ENCODE results near the gene CLSTN1. TPM values are rescaled to one million over a fixed set of nuclear protein-coding genes. Genes with fewer than 3 reads are reported as not detected.

Gene CLSTN1
- total RNA-seq, 1 donor from 2014 or later, result 75.4 TPM

DNA sequence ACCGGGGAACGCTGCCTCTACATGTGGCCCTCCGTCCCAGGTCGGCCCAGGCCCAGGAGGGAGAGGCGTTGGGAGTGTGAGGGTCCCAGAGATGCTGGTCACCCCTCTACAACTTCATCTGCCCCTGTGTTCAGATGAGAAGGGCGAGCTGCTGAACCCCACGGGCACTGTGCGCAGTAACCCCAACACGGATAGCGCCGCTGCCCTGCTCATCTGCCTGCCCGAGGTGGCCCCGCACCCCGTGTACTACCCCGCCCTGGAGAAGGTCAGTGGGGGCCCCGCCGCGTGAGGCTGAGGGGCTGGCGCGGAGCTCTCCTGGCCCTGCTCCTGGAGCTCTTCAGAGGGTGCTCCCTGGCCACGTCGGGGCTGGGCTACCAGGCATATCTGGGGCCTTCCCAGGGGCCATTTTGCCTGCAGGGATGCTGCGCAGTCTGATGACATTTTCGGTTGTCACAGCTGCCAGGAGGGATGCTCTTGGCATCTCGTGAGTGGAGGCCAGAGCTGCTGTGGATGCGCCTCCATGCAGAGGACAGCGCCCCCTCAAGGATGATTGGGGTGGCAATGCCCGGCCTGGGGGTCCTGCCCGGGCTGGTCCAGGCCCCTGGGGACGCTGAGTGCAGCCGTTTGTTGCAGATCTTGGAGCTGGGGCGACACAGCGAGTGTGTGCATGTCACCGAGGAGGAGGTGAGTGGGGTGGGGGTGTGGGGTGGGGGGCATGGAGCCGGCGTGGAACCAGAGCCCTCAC, 103.6 kb downstream of the CLSTN1 start:
- Histone ChIP-seq H3K4me1 (no peaks in the 10 kb centered on the region), H3K9me3 (ENCODE audit: low read depth) (no peaks in the 10 kb centered on the region), H4K20me1 (ENCODE audit: low read depth) (no peaks in the 10 kb centered on the region), H2AFZ (replicated peaks) (no peak overlapping the region), H3K27me3 (no peaks in the 10 kb centered on the region), H3K4me3 (no peak overlapping the region), H3K27ac (no peak overlapping the region), H3F3A (ENCODE audit: low read depth) (no peaks in the 10 kb centered on the region), H3K36me3 (no peaks in the 10 kb centered on the region), H3K9ac (no peak overlapping the region), H3K79me2 (ENCODE audit: low read depth) (no peaks in the 10 kb centered on the region), H3K4me2 (no peak overlapping the region)
- Mint-ChIP-seq H3K36me3 (peaks cover 2% of the 10 kb centered on the region), H3K4me1 (peaks cover 8% of the 10 kb centered on the region), H3K9me3 (peaks cover 5% of the 10 kb centered on the region), H3K27ac (no peak overlapping the region), H3K27me3 (ENCODE audit: insufficient read depth, low read depth) (peaks cover 2% of the 10 kb centered on the region), H3K4me3 (no peak overlapping the region)
- DNase-seq (ENCODE audit: low spot score), result peak; percentile 31
- no peak for TF ChIP-seq EZH2phosphoT487 (IDR thresholded peaks at IDR 0.05)
- TF ChIP-seq CTCF (IDR thresholded peaks at IDR 0.05), result peak; percentile 32
- TF ChIP-seq EZH2 (IDR thresholded peaks at IDR 0.05), result no peak

- no peaks in the 10 kb centered on the region for H3K9me3 Mint-ChIP-seq
- H3K4me3 ChIP-seq, result no peak overlapping the region
- H3K36me3 ChIP-seq, result no peaks in the 10 kb centered on the region
- H4K20me1 ChIP-seq (ENCODE audit: low read depth), result no peaks in the 10 kb centered on the region
- H3F3A ChIP-seq (ENCODE audit: low read depth), result peaks cover 6% of the 10 kb centered on the region
- no peak overlapping the region for H3K4me2 ChIP-seq
- DNase-seq (ENCODE audit: low spot score), result no peak
- no peak for TF ChIP-seq EZH2phosphoT487 (IDR thresholded peaks at IDR 0.05)
- TF ChIP-seq CTCF (IDR thresholded peaks at IDR 0.05), result no peak
- no peak for TF ChIP-seq EZH2 (IDR thresholded peaks at IDR 0.05)
- H3K27me3 Mint-ChIP-seq (ENCODE audit: insufficient read depth, low read depth), result peaks cover 2% of the 10 kb centered on the region
- no peaks in the 10 kb centered on the region for H3K79me2 ChIP-seq (ENCODE audit: low read depth)
- no peak overlapping the region for H3K4me3 Mint-ChIP-seq
- H3K9me3 ChIP-seq (ENCODE audit: low read depth), result no peaks in the 10 kb centered on the region
- H3K36me3 Mint-ChIP-seq, result no peaks in the 10 kb centered on the region
- H2AFZ ChIP-seq (replicated peaks), result no peak overlapping the region
- no peak overlapping the region for H3K27ac Mint-ChIP-seq
- no peak overlapping the region for H3K9ac ChIP-seq
- H3K27ac ChIP-seq, result no peak overlapping the region
- no peaks in the 10 kb centered on the region for H3K27me3 ChIP-seq
- H3K4me1 ChIP-seq, result no peaks in the 10 kb centered on the region
- peaks cover 8% of the 10 kb centered on the region for H3K4me1 Mint-ChIP-seq
Observed at GRCh38 chr1:9718006-9718680, 105.6 kb downstream of the CLSTN1 start.

DNA sequence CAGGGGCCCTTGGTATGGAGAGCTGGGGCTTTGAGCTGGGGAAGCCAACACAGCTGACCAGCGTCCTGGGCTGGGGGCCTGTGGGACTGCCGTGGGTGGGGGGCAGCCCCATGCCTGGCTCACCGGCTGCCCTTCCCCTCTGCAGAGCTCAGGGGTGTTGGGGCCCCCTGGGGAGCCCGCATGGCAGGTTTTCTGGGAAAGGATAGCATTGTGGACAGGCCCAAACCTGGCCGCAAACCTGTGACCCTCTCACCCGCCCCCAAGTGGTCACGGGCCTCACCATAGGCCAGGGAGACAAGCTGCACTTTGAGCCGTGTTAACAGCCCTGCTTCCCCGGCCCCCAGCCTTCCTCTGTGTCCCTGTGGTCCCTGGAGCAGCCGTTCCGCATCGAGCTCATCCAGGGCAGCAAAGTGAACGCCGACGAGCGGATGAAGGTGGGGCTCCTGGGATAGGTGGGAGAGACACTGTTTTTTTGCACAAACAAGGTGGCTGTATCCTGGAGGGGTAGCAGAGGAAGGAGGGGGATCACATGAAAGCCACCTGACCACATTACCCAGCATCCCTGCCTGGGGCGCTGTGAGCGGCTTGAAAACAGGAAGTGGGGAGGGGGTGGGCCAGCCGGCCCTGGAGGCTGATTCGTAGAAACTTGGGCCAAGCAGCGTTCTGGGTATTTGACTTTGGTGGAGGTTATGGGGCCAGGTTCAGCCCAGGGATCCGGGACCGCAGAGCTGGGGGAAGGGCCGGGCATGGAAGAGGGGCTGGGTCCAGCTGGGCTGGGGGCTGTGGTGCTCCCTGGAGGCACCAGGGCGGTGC, 106.4 kb downstream of the CLSTN1 start:
- H3K27ac Mint-ChIP-seq, result no peak overlapping the region
- no peak for DNase-seq (ENCODE audit: low spot score)
- H3K9ac ChIP-seq, result no peak overlapping the region

More for the DNA sequence above, 106.4 kb downstream of the CLSTN1 start:
- no peak overlapping the region for H3K4me2 ChIP-seq
- peaks cover 8% of the 10 kb centered on the region for H3K4me1 Mint-ChIP-seq
- H3K9me3 ChIP-seq (ENCODE audit: low read depth), result no peaks in the 10 kb centered on the region
- no peaks in the 10 kb centered on the region for H3K27me3 ChIP-seq
- no peak overlapping the region for H3K4me3 Mint-ChIP-seq
- H2AFZ ChIP-seq (replicated peaks), result peak overlapping the region; percentile 57
- no peak overlapping the region for H3K27ac ChIP-seq
- H4K20me1 ChIP-seq (ENCODE audit: low read depth), result no peaks in the 10 kb centered on the region
- no peaks in the 10 kb centered on the region for H3K36me3 Mint-ChIP-seq
- peaks cover 7% of the 10 kb centered on the region for H3F3A ChIP-seq (ENCODE audit: low read depth)
- TF ChIP-seq EZH2phosphoT487 (IDR thresholded peaks at IDR 0.05) (no peak), CTCF (IDR thresholded peaks at IDR 0.05) (no peak), EZH2 (IDR thresholded peaks at IDR 0.05) (no peak)
- no peaks in the 10 kb centered on the region for H3K79me2 ChIP-seq (ENCODE audit: low read depth)
- no peaks in the 10 kb centered on the region for H3K9me3 Mint-ChIP-seq
- no peaks in the 10 kb centered on the region for H3K36me3 ChIP-seq
- no peaks in the 10 kb centered on the region for H3K4me1 ChIP-seq
- no peak overlapping the region for H3K4me3 ChIP-seq
- H3K27me3 Mint-ChIP-seq (ENCODE audit: insufficient read depth, low read depth), result peaks cover 2% of the 10 kb centered on the region

Data from neural progenitor cell (in vitro differentiated cells).